Ecto neural progenitor cell (in vitro differentiated cells): ENCODE data around the gene INPP1.
"Not testable (repeated sequence)": the region's sequence is repeated elsewhere in the genome, so short reads cannot be mapped to it uniquely, and the experiment has no call there.

Experiments used
- DNase-seq: peaks from one replicate; pipeline ENCODE4 v3.0.0-alpha.2; 2018; ENCODE audit warnings: low spot score

The INPP1 gene, protein sequence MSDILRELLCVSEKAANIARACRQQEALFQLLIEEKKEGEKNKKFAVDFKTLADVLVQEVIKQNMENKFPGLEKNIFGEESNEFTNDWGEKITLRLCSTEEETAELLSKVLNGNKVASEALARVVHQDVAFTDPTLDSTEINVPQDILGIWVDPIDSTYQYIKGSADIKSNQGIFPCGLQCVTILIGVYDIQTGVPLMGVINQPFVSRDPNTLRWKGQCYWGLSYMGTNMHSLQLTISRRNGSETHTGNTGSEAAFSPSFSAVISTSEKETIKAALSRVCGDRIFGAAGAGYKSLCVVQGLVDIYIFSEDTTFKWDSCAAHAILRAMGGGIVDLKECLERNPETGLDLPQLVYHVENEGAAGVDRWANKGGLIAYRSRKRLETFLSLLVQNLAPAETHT

GRCh38 chr2:190343536-190344275 lies at the start of gene INPP1:
INPP1 (plus strand) TSS chr2:190343589; CDS start chr2:190360103, 16,514 bp downstream.
- peak; percentile 76 for DNase-seq

DNA sequence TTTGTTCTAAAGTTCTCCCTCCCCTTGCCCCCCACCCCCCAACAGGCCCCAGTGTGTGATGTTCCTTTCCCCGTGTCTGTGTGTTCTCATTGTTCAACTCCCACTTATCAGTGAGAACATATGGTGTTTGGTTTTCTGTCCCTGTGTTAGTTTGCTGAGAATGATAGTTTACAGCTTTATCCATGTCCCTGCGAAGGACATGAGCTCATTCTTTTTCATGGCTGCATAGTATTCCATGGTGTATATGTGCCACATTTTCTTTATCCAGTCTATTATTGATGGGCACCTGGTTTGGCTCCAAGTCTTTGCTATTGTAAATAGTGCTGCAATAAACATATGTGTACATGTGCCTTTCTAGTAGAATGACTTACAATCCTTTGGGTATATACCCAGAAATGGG lies 45.5 kb upstream of the INPP1 start:
- DNase-seq = not testable (repeated sequence)

DNA sequence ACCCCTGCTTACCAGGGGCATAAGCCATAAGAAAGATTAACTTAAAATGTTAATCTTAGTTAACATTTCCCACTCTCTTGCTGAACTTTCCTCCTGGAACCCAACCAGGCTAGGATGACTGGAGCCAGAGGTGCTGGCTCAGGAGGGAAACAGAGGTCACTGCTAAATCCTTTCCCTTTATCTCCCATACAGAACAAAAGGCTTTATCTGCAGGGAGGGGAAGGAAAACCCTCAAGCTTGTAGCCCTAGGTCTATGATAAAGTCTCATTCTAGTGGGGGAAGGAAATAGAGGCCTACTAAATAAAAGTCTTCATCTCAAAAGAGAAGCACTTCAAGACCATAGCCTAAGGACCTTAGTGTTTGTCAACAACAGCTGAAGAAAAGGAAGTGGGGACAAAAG lies 42.4 kb upstream of the INPP1 start:
- no peak for DNase-seq

- DNase-seq = no peak
Observed at GRCh38 chr2:190302052-190302451, 41.3 kb upstream of the INPP1 start.

GRCh38 chr2:190303647-190304046 lies 39.7 kb upstream of the INPP1 start:
- DNase-seq = no peak

DNA sequence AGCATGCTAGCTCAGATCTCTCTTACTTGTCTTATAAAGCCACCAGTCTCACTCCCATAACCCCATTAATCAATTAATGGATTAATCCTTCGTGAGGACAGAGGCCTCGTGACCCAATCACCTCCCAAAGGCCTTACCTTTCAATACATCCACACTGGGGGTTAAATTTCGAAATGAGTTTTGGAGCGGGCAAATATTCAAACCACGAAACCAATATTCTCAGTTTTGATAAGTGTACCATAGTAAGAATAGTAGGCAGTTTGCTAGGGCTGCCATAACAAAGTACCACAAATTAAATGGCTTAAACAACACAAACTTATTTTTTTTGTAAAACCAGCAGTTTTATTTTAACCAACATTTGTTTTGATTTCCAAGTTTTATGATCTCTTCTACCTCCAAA lies 39.0 kb upstream of the INPP1 start:
- DNase-seq = no peak

GRCh38 chr2:190308031-190308430 lies 35.4 kb upstream of the INPP1 start:
- DNase-seq = no peak

DNA sequence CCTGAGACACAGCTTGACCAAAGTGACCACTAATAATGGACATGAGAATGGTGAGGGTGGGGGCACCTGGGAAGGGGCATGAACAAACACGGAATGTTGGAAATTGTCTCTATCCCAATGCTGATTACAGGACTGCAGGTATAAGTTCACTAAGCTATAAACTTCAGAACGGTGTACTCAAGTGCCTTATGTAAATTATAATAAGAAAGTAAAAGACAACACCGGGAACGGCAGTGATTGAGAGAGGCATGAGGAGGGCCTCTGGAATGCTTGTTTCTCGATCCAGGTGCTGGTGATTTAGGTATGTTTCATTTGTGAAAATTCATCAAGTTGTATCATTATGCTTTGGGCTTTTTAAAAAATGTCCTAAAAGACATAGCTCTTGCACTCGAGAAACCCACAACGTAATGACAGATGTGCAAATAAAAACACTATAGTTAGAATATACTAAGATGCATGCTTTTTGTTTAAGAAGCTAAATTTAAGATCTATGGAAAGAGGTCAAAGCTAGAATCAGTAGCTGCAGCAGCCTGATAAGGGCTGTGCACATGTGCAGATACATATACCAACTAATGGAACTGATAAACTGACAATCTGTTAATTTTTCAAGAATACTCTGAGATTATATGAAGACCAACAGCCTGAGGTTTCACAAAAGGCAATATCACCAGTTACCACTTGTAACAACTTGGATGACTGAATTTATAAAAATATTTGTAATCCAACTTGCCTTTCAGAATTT lies 31.3 kb upstream of the INPP1 start:
- DNase-seq = no peak

GRCh38 chr2:190312635-190313025 lies 30.8 kb upstream of the INPP1 start:
- DNase-seq = not testable (repeated sequence)

DNA sequence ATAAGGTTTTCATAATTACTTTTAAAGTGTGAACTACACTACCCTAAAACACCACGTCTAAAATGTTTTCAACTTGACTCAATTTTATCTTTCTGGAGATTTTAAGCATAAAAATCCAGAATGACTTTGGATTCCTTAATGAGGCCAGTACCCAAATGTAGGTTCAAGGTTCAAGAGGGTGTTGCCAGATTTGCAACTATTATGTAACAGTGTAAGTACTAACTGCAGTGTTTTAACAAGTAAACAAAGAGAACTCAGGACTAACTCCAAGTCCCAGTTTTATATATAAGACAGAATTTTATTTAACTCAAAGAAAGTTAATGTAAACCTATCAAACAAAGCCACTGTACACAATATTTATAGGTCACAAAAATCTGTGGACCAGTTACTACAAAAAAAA lies 29.5 kb upstream of the INPP1 start:
- DNase-seq = no peak

GRCh38 chr2:190315273-190315672 lies 28.1 kb upstream of the INPP1 start:
- DNase-seq = no peak

DNA sequence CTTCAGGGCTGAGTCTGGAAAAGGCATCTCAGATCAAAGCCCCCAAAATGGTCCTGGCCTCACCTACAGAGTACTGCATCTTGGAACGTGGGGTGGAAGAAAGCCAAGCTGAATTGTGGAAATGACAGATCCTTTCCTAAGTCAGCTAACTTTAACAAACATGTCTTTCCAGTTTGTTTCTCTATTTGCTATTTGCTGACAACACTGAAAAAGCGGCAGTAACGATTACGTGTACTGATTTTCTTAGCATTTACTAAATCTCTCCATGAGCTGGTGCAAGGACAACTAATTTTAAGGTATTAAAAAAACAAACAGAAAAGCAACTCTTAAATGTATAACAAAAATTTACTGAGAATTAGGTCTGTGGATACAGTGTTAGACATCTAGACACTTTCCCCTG lies 24.9 kb upstream of the INPP1 start:
- DNase-seq = no peak

DNA sequence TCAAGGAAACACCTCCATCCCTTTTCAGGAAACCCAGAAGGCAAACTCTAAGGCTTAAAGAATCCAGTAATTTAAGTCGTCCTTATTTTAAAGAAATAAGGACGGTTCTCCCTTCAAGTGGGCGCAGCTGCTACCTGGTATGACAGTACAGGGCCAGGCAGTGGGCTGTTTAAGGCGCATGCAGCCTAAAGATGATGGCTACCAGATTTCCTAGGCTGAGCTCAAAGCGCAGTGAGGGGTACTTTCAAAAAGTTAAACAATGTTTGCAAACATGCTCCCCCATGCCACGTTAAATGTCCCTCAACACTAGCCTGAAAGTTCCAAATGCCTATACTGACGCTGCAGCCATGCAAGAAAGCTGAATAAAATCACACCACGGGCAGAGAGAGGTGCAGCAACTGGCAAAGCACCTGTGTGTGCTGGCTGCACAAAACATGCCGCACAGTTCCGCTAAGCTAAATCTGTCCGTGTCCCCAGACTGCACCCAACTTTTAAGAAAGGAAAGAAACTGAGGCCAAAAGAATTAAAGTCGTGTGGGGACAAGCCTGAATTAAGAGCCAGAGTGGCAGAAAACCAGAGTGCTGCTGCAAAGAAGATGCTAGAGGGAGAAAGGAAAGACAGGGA lies 24.3 kb upstream of the INPP1 start:
- DNase-seq = no peak

GRCh38 chr2:190319555-190320498 lies 23.6 kb upstream of the INPP1 start, which contains the start of gene HIBCH:
HIBCH (minus strand) TSS chr2:190319826; CDS start chr2:190319750, 76 bp downstream.
- DNase-seq = peak; percentile 98

DNA sequence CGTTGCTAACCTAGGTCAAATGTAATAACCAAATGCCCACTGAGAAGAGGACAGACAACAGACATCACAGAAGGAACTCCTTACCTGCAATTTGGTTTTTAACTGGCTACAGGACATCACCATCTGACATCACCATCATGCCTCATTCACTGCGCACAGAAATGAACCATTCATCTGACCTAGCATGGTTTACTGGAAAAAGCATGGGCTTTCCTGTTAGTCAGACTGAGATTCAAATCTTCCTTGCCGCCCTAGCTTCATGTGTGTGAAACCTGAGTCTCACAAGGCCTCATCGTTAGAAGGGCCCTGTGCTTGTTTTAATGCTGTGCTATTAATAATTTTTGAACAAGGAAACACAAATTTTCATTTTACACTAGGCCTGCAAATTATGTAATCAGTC lies 22.7 kb upstream of the INPP1 start:
- no peak for DNase-seq

DNA sequence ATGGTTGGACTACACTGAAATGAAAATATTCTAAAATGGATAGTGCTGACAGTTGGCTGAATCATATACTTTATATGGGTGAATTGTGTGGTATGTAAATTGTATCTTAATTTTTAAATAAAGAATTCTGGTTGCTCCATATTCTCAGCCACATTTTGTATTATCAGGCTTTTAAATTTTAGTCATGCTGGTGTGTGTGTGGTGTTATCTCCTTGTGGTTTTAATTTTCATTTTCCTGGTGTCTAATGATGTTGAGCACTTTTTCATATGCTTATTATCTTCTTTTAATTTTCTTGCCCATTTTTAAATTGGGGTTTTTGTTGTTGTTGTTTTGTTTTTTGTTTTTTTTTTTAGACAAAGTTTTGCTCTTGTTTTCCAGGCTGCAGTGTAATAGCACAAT lies 20.0 kb upstream of the INPP1 start:
- DNase-seq = no peak

GRCh38 chr2:190325588-190325987 lies 17.8 kb upstream of the INPP1 start:
- DNase-seq = no peak

DNA sequence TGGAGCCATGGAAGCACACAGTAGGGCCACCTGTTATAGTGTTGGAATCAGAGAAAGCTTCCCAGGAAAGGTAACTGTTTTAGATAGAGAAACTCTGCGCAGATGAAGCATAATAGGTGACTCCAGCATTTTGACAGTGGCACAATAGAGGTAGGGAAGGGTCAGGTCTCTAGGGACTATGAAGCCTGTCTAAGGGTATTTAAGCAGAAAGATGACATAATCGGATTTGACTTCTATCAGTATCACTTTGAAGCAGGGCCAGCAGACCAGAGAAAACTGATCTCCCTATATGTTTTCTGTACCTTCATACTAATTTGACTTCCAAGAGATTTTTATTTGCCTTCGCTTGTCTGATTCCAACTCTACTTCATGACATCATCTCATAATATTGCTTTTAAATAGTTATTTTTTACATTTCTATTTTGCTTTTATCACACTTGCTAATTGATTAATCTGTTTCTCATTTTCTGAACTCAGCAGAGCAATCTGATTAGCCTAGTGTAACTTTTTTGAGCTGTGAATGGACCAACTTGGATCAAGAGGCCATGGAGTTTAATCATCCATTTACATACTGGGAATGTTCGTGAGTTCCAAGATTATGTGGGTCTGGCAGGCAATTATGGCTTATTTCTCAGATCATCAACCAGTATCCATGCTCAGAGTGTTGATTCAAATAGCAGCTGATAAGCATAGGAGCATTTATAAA lies 15.4 kb upstream of the INPP1 start:
- no peak for DNase-seq

GRCh38 chr2:190328573-190329147 lies 14.7 kb upstream of the INPP1 start:
- DNase-seq = no peak

DNA sequence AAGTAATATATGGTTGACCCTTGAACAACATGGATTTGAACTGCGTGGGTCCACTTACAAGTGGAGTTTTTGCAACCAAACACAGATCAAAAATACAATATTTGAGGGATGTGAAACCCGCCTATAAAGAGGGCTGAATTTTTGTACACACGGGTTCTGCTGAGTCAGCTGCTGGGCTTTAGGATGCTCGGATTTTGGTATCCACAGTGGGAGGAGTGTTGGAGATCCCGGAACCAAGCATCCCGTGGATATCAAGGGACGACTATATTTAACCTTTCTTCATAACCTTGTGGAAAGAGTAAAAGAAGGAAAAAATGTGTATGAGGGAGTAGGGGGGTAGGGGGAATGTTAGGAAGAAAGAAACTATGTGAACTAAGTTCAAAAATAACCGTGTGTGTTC lies 10.0 kb upstream of the INPP1 start:
- DNase-seq = no peak
